CD4-positive, alpha-beta T cell treated with Interleukin-4 for 1 hour (primary cell): ENCODE measurements around the gene CBX5.
"Not testable (repeated sequence)": the region's sequence is repeated elsewhere in the genome, so short reads cannot be mapped to it uniquely, and the experiment has no call there.

ENCODE experiments used
- DNase-seq, 2 donors: peaks; one replicate each; pipeline ENCODE4 v3.0.0-alpha.2; 2020 to 2022

Gene CBX5

GRCh38 chr12:54265364-54265812, 14.5 kb downstream of the CBX5 start:
- DNase-seq = no peak

- no peak for DNase-seq
Measured at GRCh38 chr12:54262403-54262925, 17.5 kb downstream of the CBX5 start.

- no peak for DNase-seq
Measured at GRCh38 chr12:54261815-54262402, 18.0 kb downstream of the CBX5 start.

- DNase-seq = peak; percentile 40 to 75
Measured at GRCh38 chr12:54259194-54260011, 20.5 kb downstream of the CBX5 start.

- no peak for DNase-seq
Measured at GRCh38 chr12:54258201-54258681, 21.7 kb downstream of the CBX5 start.

- DNase-seq = no peak
Measured at GRCh38 chr12:54257332-54257731, 22.6 kb downstream of the CBX5 start.

GRCh38 chr12:54253240-54253639, 26.7 kb downstream of the CBX5 start:
- no peak for DNase-seq

GRCh38 chr12:54251667-54252284, 28.1 kb downstream of the CBX5 start:
- peak in 1 of 2 donors; percentile 67 for DNase-seq

GRCh38 chr12:54249489-54249888, 30.4 kb downstream of the CBX5 start:
- DNase-seq = no peak

- DNase-seq = no peak
Measured at GRCh38 chr12:54246011-54246641, 33.8 kb downstream of the CBX5 start.

GRCh38 chr12:54240971-54241588, 38.8 kb downstream of the CBX5 start:
- DNase-seq = no peak

- no peak for DNase-seq
Measured at GRCh38 chr12:54240129-54240528, 39.8 kb downstream of the CBX5 start.

GRCh38 chr12:54239620-54240019, 40.3 kb downstream of the CBX5 start:
- DNase-seq = no peak

GRCh38 chr12:54238531-54238930, 41.4 kb downstream of the CBX5 start:
- no peak for DNase-seq

- DNase-seq = no peak
Measured at GRCh38 chr12:54232790-54233189, 47.1 kb downstream of the CBX5 start.

GRCh38 chr12:54231269-54231668, 48.7 kb downstream of the CBX5 start:
- not testable (repeated sequence) for DNase-seq

- no peak for DNase-seq
Measured at GRCh38 chr12:54230555-54230954, 49.4 kb downstream of the CBX5 start.

GRCh38 chr12:54229624-54230212, 50.2 kb downstream of the CBX5 start:
- DNase-seq = no peak

GRCh38 chr12:54228471-54228870, 51.5 kb downstream of the CBX5 start:
- no peak for DNase-seq

- not testable (repeated sequence) for DNase-seq
Measured at GRCh38 chr12:54227927-54228326, 52.0 kb downstream of the CBX5 start.

GRCh38 chr12:54227376-54227775, 52.5 kb downstream of the CBX5 start:
- DNase-seq = no peak

GRCh38 chr12:54225666-54226065, 54.3 kb downstream of the CBX5 start:
- DNase-seq = no peak
